PC-9 (cell line): ENCODE measurements around the gene CPN2.

ENCODE experiments used
- EZH2 ChIP-seq: fragments of 200-600 bp; sonication (generic); IDR thresholded peaks from 2 replicates; pipeline ENCODE4 v1.8.0; 2017; ENCODE audit warnings: antibody characterized with exemption, low read depth
- TF ChIP-seq, protein P1 (sequence below): fragments of 200-600 bp; sonication (generic); conservative IDR thresholded peaks from 2 replicates; pipeline ENCODE4 v1.6.1; 2017; ENCODE audit warnings: mixed run types, antibody characterized with exemption, mild to moderate bottlenecking, moderate library complexity

DNA sequence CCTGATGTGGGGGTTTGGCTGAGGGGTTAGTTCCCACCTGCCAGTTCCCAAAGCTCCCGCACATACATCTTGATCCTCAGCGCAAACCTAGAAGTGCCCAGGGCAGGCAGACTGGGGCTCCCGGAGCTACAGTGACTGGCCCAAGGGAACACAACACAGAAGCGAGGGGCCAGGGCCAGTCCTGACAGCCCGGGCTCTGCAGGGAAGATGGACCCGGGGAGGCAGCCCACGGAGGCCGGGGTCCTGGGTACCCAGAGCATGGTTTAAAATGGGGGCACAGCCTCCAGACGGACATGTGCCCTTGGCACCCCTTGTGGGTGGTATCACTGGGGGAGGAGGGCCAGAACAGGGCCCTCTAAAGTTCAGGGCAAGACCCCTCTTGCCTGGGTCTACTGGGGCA is 5.1 kb downstream of the CPN2 start:
- TF ChIP-seq, protein P1, sequence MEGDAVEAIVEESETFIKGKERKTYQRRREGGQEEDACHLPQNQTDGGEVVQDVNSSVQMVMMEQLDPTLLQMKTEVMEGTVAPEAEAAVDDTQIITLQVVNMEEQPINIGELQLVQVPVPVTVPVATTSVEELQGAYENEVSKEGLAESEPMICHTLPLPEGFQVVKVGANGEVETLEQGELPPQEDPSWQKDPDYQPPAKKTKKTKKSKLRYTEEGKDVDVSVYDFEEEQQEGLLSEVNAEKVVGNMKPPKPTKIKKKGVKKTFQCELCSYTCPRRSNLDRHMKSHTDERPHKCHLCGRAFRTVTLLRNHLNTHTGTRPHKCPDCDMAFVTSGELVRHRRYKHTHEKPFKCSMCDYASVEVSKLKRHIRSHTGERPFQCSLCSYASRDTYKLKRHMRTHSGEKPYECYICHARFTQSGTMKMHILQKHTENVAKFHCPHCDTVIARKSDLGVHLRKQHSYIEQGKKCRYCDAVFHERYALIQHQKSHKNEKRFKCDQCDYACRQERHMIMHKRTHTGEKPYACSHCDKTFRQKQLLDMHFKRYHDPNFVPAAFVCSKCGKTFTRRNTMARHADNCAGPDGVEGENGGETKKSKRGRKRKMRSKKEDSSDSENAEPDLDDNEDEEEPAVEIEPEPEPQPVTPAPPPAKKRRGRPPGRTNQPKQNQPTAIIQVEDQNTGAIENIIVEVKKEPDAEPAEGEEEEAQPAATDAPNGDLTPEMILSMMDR: no peak
- no peak for TF ChIP-seq EZH2
